Stimulated activated CD4-positive, alpha-beta T cell treated with anti-CD3 and anti-CD28 coated beads, Interleukin-4, amount 100 ng/mL, for 24 hours (primary cell): ENCODE results near the gene MTRR.
A peak's percentile ranks its signal among the peaks of the same experiment; 100 is the strongest.

Experiments
- DNase-seq: peaks from one replicate; pipeline ENCODE4 v3.0.0-alpha.2; 2020

Gene MTRR

GRCh38 chr5:7857926-7858632 lies 10.9 kb upstream of the MTRR start:
- no peak for DNase-seq

DNA sequence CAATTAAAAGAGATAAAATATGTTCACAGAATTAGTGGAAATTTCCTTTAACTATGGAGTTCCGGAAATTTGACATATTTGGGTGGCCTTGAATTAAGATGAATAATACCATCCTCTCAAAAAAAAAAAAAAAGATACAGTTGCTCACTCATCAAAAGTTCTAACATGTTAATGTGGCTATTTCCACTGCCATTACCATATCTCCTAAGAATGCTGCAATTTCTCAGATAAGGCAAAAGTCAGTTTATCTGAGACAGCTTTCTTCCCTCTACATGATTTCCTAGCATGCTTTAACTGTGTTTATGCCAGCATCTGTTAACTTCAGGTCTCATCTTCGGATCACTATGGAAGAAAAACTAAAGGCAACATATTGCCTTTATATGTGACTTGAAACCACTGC lies 2.8 kb upstream of the MTRR start:
- no peak for DNase-seq

- no peak for DNase-seq
Measured at GRCh38 chr5:7867260-7867659, 1.7 kb upstream of the MTRR start.

GRCh38 chr5:7868427-7868772 lies 548 bp upstream of the MTRR start:
- DNase-seq = no peak

GRCh38 chr5:7869474-7870136 lies 657 bp downstream of the MTRR start:
- DNase-seq = peak; percentile 46

- DNase-seq = no peak
Measured at GRCh38 chr5:7871653-7872052, 2.7 kb downstream of the MTRR start.

DNA sequence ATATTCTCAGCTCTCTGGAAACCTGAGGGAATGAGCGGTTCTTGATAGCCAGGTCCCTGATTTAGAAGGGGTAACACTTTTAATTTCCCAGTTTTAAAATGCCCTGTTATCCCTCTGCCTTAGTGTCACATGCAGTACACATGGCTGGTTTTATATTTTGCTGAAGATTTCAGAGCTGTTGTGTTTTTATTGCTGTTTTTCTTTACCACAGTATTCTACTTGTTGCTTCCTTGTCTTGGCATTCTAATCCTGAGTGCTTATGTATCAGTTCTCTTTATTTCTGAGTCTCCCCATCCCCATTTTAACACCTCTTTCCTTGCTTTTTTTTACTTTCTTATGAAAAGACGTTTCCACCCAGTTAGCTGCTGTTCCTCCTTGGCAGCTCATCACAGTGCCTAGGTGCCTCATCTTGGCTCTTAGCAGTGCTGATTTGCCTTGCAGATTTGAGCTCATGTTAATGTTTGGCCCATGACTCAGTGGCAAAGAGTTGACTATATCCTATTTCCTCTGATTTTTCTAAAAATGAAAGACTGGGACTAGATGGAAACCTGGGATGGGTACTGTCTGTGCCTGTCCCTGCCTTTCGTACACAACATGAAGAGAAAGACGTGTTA lies 3.7 kb downstream of the MTRR start:
- DNase-seq = no peak

- DNase-seq = peak; percentile 41
Measured at GRCh38 chr5:7873216-7873615, 4.3 kb downstream of the MTRR start.

GRCh38 chr5:7874639-7875038 lies 5.7 kb downstream of the MTRR start:
- DNase-seq = no peak

DNA sequence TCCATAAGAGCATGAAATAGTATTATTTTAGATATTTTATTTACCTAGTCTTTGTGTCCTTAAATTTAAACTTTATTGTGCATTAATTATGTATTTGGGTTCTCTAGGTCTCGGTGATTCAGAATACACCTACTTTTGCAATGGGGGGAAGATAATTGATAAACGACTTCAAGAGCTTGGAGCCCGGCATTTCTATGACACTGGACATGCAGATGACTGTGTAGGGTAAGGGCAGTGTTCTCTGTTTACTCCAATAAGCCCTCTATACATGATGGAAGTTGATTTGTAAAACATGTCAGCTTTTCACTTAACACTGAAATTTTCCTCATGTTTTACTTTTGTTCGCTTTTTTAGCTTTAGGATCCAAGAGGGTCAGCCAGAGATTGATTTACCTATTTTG lies 6.2 kb downstream of the MTRR start:
- no peak for DNase-seq

GRCh38 chr5:7876867-7877266 lies 7.9 kb downstream of the MTRR start:
- peak; percentile 36 for DNase-seq

DNA sequence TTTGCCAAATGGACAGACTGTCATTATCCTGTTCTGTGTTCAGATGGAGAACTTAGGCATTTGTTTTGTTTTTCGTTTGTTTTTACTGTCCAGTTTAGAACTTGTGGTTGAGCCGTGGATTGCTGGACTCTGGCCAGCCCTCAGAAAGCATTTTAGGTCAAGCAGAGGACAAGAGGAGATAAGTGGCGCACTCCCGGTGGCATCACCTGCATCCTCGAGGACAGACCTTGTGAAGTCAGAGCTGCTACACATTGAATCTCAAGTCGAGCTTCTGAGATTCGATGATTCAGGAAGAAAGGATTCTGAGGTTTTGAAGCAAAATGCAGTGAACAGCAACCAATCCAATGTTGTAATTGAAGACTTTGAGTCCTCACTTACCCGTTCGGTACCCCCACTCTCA lies 8.9 kb downstream of the MTRR start:
- DNase-seq = no peak

DNA sequence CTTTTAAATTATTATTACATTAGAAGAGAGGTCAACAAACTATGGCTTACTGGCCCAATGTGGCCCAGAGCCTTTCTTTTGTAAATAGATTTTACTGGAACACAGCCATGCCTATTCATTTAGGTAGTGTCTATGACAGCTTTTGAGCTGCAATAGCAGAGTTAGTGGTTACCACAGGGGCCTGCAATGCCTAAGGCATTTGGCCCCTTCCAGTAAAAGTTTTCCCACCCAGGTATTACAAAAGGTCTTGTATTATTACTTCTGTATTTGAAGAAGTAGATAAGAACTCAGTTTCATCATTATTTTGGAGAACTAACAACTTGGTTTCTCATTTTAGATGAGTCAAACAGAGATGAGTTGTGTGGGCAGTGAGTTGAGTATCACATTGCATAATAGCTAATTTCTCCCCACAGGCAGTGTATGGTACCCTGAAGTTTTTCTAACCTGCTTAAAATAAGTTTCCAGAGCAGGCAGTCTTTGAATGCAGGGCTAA lies 9.5 kb downstream of the MTRR start:
- DNase-seq = no peak

DNA sequence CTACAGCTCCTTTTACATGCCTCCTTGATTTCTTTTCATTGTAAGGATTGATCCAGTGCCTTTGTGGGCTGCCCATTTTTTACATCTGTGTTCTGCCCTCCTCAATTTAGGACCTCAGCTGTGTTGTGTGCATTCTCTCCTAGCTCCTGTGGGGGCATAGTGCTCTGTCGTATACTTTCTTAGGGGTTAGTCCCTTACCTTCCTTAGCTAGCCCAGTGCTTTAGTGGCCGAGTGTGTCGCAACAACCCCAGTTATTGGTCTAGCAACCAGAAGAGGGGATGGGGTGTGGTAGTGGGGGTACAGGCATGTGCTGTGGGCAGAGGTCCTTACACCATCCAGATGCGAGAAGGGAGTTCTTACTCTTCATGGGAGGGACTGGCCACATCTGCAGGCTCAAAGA lies 12.1 kb downstream of the MTRR start:
- no peak for DNase-seq

- DNase-seq = no peak
Measured at GRCh38 chr5:7881816-7882215, 12.9 kb downstream of the MTRR start.

DNA sequence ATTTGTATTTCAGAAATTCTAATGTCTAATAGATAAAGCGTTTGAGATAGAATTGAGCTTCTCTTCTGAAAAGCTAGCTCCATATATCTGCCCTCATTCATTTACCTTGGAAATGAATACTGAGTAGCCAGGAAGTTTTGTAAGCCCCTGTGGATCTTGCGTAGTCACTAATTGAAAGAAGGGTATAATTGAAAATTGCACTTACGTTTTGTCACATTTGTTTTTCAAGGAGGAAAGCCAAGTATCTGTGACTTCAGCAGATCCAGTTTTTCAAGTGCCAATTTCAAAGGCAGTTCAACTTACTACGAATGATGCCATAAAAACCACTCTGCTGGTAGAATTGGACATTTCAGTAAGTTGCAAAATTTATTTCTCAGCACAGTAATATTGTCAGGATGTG lies 14.0 kb downstream of the MTRR start:
- DNase-seq = no peak

GRCh38 chr5:7884491-7885267 lies 15.7 kb downstream of the MTRR start:
- no peak for DNase-seq

DNA sequence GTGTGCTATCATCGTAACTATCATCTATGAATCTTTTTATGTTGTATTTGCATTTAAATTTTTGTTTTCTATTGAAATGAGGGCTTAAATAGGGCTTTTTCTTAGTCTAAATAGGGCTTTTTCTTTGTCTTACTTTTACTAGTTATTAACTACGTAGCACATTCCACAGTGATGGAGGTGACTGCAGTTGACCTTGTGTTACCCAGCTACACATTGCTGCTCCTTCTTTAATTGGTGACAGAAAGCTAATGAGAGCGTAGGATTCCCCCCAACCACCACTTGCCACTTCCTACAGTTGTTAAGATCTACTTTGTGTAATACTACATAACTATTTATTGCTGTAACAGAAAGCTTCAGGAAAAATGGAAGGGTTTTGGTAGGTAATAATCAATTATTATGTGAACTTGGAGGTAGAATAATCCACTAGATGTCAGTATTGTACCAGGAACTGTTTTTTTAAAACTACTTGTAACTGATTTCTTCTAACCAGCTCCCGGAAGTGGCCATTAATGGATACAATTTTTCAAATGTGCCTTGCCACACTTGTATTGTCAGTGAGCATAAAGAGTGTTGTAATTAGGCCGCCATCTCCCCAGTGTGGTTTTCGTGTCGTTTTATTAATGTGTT lies 18.0 kb downstream of the MTRR start:
- DNase-seq = no peak

DNA sequence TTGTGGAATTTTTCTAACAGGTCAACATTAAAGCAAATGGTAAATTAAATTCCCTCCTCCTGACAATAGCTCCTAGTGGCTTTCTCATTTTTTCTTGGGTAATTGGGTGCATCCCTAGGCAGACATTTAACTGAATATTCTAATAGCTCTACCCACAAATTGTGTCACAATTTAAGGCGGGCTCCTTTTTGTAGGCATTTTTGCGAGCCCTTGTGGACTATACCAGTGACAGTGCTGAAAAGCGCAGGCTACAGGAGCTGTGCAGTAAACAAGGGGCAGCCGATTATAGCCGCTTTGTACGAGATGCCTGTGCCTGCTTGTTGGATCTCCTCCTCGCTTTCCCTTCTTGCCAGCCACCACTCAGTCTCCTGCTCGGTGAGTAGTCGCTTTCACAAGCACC lies 20.0 kb downstream of the MTRR start:
- no peak for DNase-seq

DNA sequence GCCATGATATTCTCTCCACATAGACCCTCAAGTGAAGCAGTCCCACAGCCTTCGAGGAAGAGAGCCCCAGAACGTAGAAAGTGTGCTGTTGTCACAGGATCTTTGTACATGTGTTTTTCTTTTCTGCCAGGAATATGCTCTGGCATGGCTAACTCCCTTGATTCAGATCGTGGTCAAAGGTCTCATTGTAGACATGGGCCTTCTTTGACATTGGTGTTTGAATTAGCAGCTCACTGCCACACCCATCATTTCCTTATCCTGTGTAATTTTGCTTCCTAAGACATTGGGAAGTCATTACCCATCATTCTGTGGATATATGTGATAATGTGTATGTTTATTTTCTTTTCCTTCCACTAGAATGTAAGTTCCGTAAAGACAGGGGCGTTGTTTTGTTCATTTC lies 25.5 kb downstream of the MTRR start:
- DNase-seq = no peak

DNA sequence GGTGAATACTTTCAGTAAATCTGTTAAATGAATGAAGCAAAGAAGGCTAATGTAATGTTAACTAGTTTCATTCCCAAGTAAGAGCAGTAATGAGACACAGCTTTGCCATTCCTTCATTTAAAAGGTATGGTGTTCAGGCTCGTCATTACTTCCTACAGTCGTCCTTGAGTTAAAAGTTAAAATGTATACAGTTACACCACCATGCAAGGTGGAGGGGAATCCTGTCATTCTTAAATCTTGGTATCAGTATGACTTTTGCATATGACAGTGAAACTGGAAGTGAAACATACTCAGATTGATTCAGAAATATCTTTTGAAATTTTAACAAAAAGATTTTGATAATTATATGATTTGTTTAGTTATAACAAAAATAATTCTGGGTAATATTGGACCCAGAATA lies 25.9 kb downstream of the MTRR start:
- no peak for DNase-seq

GRCh38 chr5:7897014-7897600 lies 28.2 kb downstream of the MTRR start:
- DNase-seq = peak; percentile 32

- DNase-seq = no peak
Measured at GRCh38 chr5:7902201-7902600, 33.3 kb downstream of the MTRR start.
